ENCODE results near the gene SNX8. TPM values are rescaled to one million over a fixed set of nuclear protein-coding genes. Genes with fewer than 3 reads are reported as not detected.
"Not testable (repeated sequence)": the region's sequence is repeated elsewhere in the genome, so short reads cannot be mapped to it uniquely, and the experiment has no call there.

SNX8 gene
- total RNA-seq, 2 experiments from 2014 or later, result 12.1 to 42.0 TPM

DNA sequence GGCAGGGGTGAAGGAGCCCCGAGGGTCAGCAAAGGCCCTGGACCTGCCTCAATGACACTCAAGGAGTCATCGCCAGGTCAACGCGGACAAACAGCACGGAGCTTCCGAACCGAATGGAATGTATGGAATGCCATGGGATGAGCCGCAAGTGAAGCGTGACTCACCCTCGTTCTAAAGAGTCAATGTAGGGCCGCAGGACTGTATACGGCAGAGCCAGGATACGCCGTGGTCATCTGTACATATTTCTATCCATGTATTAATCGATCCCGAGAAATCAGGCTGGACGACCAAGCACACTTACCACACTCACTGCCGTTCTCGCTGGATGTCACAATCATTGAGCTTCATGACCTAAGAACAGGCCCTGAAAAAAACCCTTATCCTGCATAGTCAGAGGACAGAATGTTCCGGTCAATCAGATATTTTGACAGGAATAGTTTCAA is 4.3 kb downstream of the SNX8 start:
- no peaks in the 10 kb centered on the region for H4K20me1 ChIP-seq (ENCODE audit: insufficient read depth, low read length)
- BruUV-seq (replicated peaks), result no TSS peak
- H3K9me3 ChIP-seq (ENCODE audit: low read length), result no peaks in the 10 kb centered on the region
- H3K4me2 ChIP-seq (ENCODE audit: low read length), result no peak overlapping the region
- intact Hi-C loops (cut with micrococcal nuclease; ENCODE audit: unreplicated experiment), result loop anchor here (5.0 kb wide), 2 partner anchors 68 to 92 kb away; partner anchors contain the start of genes CHST12, MRM2 and NUDT1
- H3K9me2 ChIP-seq (ENCODE audit: insufficient read depth, low read length), result no peaks in the 10 kb centered on the region
- no peak for DNase-seq (ENCODE audit: low spot score)
- no peak overlapping the region for H3K4me3 ChIP-seq (ENCODE audit: low read depth, low read length, poor library complexity, severe bottlenecking)
- no peak overlapping the region for H3K27ac ChIP-seq (ENCODE audit: low read depth, low read length, poor library complexity, severe bottlenecking)
- POLR2A ChIA-PET, result interaction anchor here (1.0 kb wide), 2 partner anchors 12 to 68 kb away, joined by 3 to 4 read pairs; partner anchors contain the start of genes MRM2 and NUDT1
- H2AFZ ChIP-seq (ENCODE audit: low read length), result no peak overlapping the region
- CTCF ChIA-PET (ENCODE audit: unreplicated experiment), result no interaction called here
- peaks cover 16% of the 10 kb centered on the region for H3K36me3 ChIP-seq (ENCODE audit: insufficient read depth, low read length)
- peaks cover 79% of the 10 kb centered on the region; the same call in 1 of the 2 replicates for H3K79me2 ChIP-seq (ENCODE audit: insufficient read depth, low read depth, low read length)
- TF ChIP-seq EZH2phosphoT487 (IDR thresholded peaks at IDR 0.05; ENCODE audit: borderline replicate concordance, low read depth, low read length), result no peak
- TF ChIP-seq, protein P1, sequence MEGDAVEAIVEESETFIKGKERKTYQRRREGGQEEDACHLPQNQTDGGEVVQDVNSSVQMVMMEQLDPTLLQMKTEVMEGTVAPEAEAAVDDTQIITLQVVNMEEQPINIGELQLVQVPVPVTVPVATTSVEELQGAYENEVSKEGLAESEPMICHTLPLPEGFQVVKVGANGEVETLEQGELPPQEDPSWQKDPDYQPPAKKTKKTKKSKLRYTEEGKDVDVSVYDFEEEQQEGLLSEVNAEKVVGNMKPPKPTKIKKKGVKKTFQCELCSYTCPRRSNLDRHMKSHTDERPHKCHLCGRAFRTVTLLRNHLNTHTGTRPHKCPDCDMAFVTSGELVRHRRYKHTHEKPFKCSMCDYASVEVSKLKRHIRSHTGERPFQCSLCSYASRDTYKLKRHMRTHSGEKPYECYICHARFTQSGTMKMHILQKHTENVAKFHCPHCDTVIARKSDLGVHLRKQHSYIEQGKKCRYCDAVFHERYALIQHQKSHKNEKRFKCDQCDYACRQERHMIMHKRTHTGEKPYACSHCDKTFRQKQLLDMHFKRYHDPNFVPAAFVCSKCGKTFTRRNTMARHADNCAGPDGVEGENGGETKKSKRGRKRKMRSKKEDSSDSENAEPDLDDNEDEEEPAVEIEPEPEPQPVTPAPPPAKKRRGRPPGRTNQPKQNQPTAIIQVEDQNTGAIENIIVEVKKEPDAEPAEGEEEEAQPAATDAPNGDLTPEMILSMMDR (conservative IDR thresholded peaks at IDR 0.05; ENCODE audit: low read length), result no peak
- H3K4me1 ChIP-seq (ENCODE audit: insufficient read depth, low read length, poor library complexity, severe bottlenecking), result peaks cover 58% of the 10 kb centered on the region

DNA sequence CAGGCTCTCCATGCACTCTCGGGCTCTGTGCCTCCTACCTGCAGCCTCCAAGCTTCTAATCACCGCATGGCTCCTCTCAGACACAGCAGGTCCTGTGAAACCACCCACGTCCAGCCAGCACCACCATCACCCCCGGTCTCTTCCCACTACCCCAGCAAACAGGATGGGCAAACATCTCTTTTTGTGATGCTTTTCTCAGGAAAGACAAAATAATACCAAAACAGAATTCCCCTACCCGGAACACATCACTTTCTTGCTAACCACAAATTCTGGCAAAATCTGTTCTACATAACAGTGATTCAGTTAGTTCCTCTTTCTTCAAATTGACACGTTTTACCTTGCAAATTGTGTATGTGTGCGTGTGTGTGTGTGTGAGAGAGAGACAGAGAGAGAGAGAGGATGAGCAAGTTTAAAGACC is 6.5 kb downstream of the SNX8 start:
- Histone ChIP-seq H3K9me2 (ENCODE audit: insufficient read depth, low read length) (no peaks in the 10 kb centered on the region), H2AFZ (ENCODE audit: low read length) (peak overlapping the region; percentile 63; the same call in 1 of the 2 replicates), H3K36me3 (ENCODE audit: insufficient read depth, low read length) (peaks cover 16% of the 10 kb centered on the region), H3K9me3 (ENCODE audit: low read length) (no peaks in the 10 kb centered on the region), H3K4me2 (ENCODE audit: low read length) (peak overlapping the region; percentile 88), H3K4me1 (ENCODE audit: insufficient read depth, low read length, poor library complexity, severe bottlenecking) (peaks cover 48% of the 10 kb centered on the region), H4K20me1 (ENCODE audit: insufficient read depth, low read length) (no peaks in the 10 kb centered on the region), H3K4me3 (ENCODE audit: low read depth, low read length, poor library complexity, severe bottlenecking) (peak overlapping the region; percentile 72), H3K27ac (ENCODE audit: low read depth, low read length, poor library complexity, severe bottlenecking) (peak overlapping the region; percentile 85), H3K79me2 (ENCODE audit: insufficient read depth, low read depth, low read length) (peaks cover 74% of the 10 kb centered on the region; the same call in 1 of the 2 replicates)
- DNase-seq (ENCODE audit: low spot score), result peak; percentile 86
- CTCF ChIA-PET (ENCODE audit: unreplicated experiment), result no interaction called here
- intact Hi-C loops (cut with micrococcal nuclease; ENCODE audit: unreplicated experiment), result loop anchor here (2.0 to 5.0 kb wide), 2 partner anchors 19 to 65 kb away; partner anchors contain the start of genes MRM2 and NUDT1
- TF ChIP-seq, protein P1 (conservative IDR thresholded peaks at IDR 0.05; ENCODE audit: low read length), result no peak
- no peak for TF ChIP-seq EZH2phosphoT487 (IDR thresholded peaks at IDR 0.05; ENCODE audit: borderline replicate concordance, low read depth, low read length)
- POLR2A ChIA-PET, result interaction anchor here (0.7 kb wide), 1 partner anchor 86 kb away, joined by 3 read pairs; no protein-coding TSS in a partner anchor
- no TSS peak for BruUV-seq (replicated peaks)

DNA sequence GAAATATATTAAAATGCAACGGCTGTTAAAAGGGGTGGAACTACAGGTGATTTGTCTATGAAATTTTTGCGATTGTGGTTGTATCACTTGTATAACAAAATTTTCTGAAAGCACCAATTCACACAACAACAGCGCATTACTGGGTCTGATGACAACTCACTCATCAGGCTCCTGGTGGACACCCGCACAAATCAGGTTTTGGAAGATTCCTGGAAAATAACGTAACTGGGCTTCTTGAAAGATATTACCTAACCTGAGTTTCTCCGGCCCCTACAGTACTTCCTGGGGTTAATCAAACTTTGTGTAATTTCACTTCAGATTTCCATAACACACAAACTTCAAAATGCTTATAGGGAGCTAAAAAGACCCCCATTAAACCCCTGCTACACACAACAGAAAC is 7.6 kb downstream of the SNX8 start:
- H3K79me2 ChIP-seq (ENCODE audit: insufficient read depth, low read depth, low read length), result peaks cover 64% of the 10 kb centered on the region; the same call in 1 of the 2 replicates
- H3K4me3 ChIP-seq (ENCODE audit: low read depth, low read length, poor library complexity, severe bottlenecking), result peak overlapping the region; percentile 72

DNA sequence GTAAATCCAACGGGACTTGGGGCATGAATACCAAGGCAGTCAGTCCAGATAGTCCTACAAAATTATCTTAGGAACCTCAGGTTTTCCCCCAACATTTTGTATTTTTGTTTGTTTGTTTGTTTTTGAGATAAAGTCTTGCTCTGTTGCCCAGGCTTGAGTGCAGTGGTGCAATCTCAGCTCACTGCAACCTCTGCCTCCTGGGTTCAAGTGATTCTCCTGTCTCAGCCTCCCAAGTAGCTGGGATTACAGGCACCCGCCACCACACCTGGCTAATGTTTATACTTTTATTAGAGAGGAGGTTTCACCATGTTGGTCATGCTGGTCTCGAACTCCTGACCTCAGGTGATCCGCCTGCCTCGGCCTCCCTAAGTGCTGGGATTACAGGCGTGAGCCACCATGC is 9.0 kb downstream of the SNX8 start:
- H3K4me3 ChIP-seq (ENCODE audit: low read depth, low read length, poor library complexity, severe bottlenecking); H3K9me3 ChIP-seq (ENCODE audit: low read length); POLR2A ChIA-PET; H3K9me2 ChIP-seq (ENCODE audit: insufficient read depth, low read length); H3K27ac ChIP-seq (ENCODE audit: low read depth, low read length, poor library complexity, severe bottlenecking); H2AFZ ChIP-seq (ENCODE audit: low read length); CTCF ChIA-PET (ENCODE audit: unreplicated experiment); DNase-seq (ENCODE audit: low spot score); H3K4me2 ChIP-seq (ENCODE audit: low read length); H4K20me1 ChIP-seq (ENCODE audit: insufficient read depth, low read length); BruUV-seq (replicated peaks): not testable (repeated sequence)
- H3K36me3 ChIP-seq (ENCODE audit: insufficient read depth, low read length), result peaks cover 15% of the 10 kb centered on the region
- H3K4me1 ChIP-seq (ENCODE audit: insufficient read depth, low read length, poor library complexity, severe bottlenecking), result peaks cover 39% of the 10 kb centered on the region
- intact Hi-C loops (cut with micrococcal nuclease; ENCODE audit: unreplicated experiment), result loop anchor here (5.0 kb wide), 1 partner anchor 63 kb away; the partner anchor contains the start of genes MRM2 and NUDT1
- peaks cover 61% of the 10 kb centered on the region; the same call in 1 of the 2 replicates for H3K79me2 ChIP-seq (ENCODE audit: insufficient read depth, low read depth, low read length)

More for the DNA sequence above, 7.6 kb downstream of the SNX8 start:
- Histone ChIP-seq H3K9me3 (ENCODE audit: low read length) (no peaks in the 10 kb centered on the region), H2AFZ (ENCODE audit: low read length) (peak overlapping the region; percentile 33; the same call in 1 of the 2 replicates), H3K27ac (ENCODE audit: low read depth, low read length, poor library complexity, severe bottlenecking) (peak overlapping the region; percentile 85), H3K36me3 (ENCODE audit: insufficient read depth, low read length) (peaks cover 16% of the 10 kb centered on the region), H3K4me2 (ENCODE audit: low read length) (peak overlapping the region; percentile 88), H4K20me1 (ENCODE audit: insufficient read depth, low read length) (no peaks in the 10 kb centered on the region), H3K9me2 (ENCODE audit: insufficient read depth, low read length) (no peaks in the 10 kb centered on the region), H3K4me1 (ENCODE audit: insufficient read depth, low read length, poor library complexity, severe bottlenecking) (peaks cover 39% of the 10 kb centered on the region)
- TF ChIP-seq, protein P1 (conservative IDR thresholded peaks at IDR 0.05; ENCODE audit: low read length), result no peak
- no peak for TF ChIP-seq EZH2phosphoT487 (IDR thresholded peaks at IDR 0.05; ENCODE audit: borderline replicate concordance, low read depth, low read length)
- ChIA-PET POLR2A (interaction anchor here (0.7 kb wide), 1 partner anchor 266 kb away, joined by 4 read pairs; no protein-coding TSS in a partner anchor), CTCF (ENCODE audit: unreplicated experiment) (no interaction called here)
- intact Hi-C loops (cut with micrococcal nuclease; ENCODE audit: unreplicated experiment), result loop anchor here (2.0 to 5.0 kb wide), 2 partner anchors 18 to 64 kb away; partner anchors contain the start of genes MRM2 and NUDT1
- DNase-seq (ENCODE audit: low spot score), result no peak
- BruUV-seq (replicated peaks), result TSS peak; percentile 38

Measured in OCI-LY7 (cell line).